ENCODE measurements around the gene LIAS.
"Not testable (repeated sequence)": the region's sequence is repeated elsewhere in the genome, so short reads cannot be mapped to it uniquely, and the experiment has no call there.

The LIAS gene

DNA sequence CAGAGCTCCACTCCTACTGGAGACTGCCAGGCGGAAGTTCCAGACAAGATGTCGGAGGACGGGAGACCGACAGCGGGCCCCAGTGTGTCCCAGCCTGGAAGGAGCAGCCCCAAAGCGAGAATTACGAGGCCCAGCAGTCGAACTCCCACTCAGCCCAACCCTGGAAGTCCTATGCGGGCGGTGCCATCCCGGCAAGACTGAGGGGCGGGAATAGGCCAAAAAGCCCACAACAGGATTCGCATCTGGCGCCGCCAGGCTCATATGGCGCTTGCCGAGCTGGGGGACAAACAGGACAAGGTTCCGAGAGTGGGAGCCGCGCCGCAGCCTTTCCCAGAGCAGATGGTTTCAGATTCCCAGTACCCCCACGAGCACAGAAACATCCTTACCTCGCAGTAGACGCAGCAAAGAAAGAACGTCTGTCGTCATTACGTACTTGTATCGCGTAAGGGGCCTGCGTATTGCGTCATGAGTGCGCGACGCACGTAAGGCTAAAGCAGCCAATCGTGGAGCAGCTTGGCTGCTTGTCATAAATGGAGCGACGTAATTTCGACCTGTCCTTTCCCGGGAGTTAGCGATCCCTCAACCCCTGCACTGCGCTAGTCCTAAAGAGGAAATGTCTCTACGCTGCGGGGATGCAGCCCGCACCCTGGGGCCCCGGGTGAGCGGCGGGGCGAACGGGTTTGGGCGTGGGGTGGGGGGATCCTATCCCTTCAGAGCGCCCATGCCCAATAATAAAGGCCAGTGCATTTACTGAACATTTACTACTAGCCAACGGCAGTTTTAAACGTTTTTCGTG, at the start of gene LIAS, which contains the start of gene RPL9:
TSS of gene LIAS (plus strand) at position 552 of the 796 bp plus-strand sequence. CDS start at position 614, 62 bp downstream.
TSS of gene RPL9 (minus strand) at position 418 of the 796 bp plus-strand sequence. CDS start 483 bp downstream, outside the sequence.
- DNase-seq: peak; percentile 89

DNA sequence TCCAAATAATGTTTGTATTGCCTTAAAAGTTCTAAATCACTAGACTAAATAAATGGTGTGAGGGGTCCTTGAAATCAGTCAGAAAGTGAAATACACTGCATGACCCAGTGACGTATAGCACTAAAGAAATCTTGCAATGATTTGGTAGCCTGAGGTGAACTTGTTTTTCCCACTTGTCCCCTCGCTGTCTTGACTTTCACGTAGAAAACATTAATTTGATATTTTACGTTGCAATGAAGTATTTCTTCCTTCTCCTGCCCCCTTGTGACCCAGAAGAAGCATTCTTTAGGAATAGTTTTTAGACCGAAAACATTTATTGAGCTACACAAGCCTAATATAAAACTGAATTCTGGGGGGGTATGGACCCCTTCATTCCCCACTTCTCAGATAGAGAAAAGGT, 48.4 kb upstream of the LIAS start:
- no peak for DNase-seq

DNA sequence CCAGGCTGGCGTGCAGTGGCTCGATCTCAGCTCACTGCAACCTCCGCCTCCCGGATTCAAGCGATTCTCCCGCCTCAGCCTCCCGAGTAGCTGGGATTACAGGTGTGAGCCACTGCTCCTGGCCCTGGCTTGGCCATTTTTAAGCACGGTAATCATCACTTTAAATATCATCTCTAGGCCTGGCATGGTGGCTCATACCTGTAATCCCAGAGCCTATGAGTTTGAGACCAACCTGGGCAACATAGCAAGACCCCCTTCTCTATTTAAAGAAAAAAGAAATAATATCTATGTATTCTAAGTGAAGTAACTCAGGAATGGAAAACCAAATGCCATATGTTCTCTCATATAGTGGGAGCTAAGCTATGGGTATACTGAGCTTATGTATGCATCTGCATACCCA, 47.3 kb upstream of the LIAS start:
- DNase-seq: not testable (repeated sequence)

DNA sequence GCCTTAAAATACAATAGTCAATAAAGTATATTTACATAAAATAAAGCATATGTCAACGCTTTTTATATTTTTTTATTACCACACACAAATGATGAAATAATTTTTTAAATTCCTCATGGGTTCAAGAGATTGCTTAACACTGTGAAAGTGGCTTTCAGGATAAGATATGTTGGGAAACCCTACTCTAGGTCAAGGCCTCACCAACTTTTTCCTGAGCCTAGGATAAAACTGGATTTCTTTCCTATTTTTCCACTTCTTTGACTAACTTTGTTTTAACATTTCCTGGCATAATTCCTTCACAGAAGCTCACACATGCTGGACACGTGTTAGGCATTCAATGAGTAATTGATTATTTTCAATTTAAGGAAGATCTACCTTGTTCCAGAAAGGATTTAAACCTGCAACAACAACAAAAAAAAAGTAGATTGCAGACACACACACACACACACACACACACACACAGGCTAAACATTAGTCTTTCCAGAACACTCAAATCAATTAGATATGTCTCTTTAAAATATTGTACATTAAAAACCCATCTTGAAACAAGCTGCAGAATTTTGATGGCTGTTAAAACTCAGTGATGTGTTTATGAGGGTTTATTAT, 43.1 kb upstream of the LIAS start:
- no peak for DNase-seq

DNA sequence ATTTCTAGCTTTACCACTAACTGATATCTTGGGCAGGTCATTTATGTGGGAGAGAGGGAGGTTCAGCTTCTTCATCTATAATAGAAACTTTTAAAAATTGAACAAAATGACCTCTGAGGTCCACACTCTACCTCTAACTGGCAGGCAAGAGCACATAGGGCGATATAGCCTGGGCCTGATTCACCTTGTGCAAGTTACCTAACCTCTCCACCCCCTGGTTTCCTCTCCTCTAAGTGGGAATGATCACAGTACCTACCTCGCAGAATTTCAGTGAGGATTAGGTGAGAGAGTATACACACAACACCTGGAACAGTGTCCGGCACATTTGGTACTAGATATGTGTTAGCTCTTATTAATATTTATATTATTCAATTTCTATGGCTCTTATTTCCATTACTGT, 36.6 kb upstream of the LIAS start:
- no peak for DNase-seq

DNA sequence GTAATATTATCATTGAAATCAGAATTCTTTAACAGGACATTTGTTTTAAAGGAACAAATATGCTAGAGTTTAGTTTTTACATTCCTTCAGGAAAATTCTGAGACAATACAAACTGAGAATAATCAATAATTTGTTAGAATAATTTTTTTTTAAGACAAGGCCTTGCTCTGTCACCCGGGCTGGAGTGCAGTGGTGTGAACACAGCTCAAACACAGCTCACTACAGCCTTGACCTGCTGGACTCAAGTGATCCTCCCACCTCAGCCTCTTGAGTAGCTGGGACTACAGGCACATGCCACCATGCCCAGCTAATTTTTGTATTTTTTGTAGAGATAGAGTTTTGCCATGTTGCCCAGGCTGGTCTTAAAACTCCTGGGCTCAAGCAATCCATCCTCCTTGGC, 33.6 kb upstream of the LIAS start:
- DNase-seq: not testable (repeated sequence)

DNA sequence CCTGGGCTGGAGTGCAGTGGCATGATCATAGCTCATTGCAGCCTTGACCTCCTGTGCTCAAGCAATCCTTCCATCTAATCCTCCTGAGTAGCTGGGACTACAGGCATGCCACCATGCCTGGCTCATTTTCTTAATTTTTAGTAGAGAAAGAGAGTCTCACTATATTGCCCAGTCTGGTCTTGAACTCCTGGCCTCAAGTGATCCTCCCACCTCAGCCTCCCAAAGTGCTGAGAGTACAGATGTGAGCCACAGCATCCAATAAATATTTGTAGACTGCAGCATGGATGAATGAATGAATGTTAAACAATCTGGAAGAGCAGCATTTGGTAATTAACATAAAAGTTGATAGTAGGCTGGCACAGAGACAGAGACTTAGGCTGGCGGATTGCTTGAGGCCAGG, 32.1 kb upstream of the LIAS start:
- no peak for DNase-seq

DNA sequence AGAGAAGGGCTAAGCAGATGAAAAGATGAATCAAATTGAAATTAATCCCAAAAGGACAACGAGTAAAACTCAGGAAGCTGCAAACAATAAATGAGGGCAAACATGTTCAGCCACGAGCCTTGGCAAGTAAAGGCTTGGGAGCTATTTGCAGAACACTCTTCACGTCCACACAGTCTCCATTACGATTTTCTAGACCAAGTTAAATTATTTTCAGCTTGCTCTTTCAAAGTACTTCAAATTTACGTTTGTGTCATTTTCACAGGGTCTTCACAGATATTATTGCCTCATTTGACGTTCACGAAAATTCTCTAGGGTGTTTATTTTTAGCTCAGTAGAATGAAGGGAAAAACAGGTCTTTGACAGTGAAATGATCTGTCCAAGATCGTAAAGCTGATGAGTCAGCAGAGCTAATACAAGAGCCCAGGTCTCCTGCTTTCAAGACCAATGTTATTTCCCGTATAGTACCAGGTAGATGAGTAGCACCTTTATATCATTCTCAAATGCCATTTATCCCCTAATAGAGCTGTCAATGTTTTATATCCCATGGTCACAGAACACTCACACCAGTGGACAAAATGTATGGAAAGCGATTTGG, 31.2 kb upstream of the LIAS start:
- no peak for DNase-seq

DNA sequence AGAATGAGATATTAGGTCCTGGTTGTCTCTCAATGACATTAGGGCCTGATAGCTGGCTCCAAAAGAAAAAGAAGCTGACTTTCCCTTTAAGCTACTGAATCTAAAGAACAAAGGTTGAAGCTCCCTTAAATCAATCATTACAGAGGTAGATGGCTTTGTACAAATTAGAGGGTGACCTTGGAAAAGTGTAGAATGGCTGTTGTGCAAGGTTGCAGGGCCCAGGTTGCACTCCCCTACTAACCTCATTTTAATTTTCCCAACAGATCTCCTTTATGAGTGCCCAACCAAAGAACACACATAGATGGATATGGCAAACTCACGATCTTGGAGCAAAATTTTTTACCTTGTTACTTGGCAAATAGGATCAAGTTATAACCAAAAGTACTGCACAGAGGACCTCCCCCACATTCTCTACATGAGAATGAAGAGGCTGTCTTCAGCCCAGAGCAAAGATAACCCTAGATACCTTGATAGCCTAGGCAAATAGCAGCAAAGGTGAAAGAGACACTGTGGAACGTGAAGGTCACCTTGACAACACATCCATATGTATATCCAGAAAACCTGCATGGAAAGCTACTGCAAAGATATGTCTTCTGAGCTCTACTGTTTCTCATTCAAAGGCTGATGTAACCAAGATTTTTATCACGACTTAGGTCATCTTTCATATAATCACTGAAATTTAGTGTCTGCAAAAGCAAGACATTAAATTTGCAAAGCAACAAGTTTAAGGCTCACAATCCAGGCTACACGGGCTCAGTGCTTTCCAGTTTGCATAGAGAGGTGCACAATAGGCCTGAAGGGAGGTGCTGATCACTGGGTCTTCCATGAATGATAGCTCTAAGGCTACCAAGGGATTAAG, 29.2 kb upstream of the LIAS start:
- no peak for DNase-seq

DNA sequence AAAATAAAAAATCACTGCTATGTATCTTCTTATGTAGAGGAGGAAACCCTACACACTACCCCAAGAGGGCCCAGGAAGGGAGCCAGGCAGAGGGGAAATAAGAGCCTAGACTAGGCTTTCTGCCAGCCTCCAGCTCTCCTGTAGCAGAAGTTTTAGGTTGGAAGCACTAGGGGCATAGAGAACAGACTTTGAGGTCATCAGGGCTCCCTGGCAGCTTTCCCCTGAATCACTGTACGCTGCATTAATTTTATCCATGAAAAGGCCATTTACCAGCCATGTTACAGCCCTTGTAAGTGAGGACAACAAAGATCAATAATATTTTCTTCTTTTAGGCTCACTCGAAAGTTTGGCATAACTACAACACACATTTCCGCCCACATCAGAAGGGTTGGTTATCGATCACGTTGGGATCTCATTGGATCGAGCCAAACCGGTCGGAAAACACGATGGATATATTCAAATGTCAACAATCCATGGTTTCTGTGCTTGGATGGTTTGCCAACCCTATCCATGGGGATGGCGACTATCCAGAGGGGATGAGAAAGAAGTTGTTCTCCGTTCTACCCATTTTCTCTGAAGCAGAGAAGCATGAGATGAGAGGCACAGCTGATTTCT, 24.9 kb upstream of the LIAS start:
- DNase-seq: no peak

DNA sequence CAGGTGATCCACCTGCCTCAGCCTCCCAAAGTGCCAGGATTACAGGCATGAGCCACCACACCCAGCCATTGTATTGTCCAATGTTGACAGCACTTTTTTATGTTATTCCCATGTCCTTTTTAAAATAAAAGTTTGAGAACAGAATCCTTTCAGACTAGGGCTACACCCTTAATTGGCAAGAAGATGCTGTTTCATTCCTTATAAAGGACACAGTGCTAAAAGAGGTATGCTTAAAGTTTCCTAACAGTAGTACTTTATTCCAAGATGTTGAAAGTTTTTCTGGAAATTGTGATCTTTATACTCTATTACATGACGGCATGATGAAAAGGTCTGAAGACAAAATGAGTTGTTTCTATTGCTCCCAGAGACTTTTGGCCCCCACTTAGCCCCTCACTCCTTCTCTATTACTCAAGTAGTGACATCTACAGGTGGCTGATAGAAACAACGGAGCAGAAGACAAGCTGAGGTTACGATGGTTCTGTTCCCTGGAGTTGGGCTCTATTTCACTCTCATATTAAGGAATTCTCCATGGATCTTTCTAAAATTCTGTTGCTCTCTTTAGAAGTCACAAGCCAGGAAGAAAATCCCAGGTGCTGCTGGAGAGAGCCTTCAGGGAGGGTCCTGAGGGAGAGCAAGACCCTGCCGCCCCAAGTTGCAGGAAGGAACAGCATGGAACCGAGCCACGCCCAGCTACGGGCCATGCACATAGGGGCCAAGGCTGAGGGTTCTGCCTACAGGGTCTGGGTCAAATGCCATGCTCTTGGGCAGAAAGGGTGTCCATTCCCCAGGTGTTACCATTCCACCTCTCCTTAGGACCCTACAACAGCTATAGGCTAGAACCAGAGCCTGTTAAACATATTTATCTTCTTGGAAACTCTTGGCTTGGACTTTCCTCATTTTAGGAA, 22.9 kb upstream of the LIAS start:
- DNase-seq: no peak

DNA sequence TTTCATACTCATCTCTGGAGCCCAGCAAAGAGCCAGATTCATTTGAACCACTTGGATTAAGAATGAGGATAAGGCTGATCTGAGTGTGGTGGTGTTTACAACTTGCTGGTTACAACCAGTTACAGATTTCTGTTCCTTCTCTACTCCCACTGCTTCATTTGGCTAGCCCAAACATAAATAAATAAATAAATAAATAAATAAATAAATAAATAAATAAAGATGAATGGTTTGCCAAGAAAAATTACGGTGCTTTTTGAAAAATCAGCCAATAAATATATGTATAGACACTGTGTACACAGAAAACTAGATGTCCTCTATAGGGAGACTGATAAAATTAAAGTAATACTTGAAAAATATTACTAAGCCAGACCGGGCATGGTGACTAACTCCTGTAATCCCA, 17.3 kb upstream of the LIAS start:
- DNase-seq: no peak

DNA sequence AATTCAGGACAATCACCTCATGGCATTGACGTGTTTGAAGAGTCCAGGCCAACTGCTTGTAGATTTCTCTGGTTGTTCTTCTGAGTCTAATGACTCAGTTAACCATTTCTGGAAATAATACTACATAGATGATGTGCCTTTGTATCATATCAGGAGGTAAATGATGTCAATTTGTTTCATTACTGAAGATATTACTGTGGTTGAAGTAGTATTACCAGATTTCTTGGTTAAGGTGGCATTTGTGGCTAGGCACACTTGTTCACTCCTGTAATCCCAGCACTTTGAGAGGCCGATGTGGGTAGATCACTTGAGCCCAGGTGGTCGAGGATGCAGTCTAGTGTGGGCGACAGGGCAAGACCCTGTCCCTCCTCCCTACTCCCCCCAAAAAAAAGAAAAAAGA, 15.9 kb upstream of the LIAS start:
- no peak for DNase-seq

DNA sequence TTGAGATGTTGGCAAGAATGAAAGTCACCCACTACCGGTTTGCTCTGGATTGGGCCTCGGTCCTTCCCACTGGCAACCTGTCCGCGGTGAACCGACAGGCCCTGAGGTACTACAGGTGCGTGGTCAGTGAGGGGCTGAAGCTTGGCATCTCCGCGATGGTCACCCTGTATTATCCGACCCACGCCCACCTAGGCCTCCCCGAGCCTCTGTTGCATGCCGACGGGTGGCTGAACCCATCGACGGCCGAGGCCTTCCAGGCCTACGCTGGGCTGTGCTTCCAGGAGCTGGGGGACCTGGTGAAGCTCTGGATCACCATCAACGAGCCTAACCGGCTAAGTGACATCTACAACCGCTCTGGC, 12.4 kb upstream of the LIAS start:
- no peak for DNase-seq

DNA sequence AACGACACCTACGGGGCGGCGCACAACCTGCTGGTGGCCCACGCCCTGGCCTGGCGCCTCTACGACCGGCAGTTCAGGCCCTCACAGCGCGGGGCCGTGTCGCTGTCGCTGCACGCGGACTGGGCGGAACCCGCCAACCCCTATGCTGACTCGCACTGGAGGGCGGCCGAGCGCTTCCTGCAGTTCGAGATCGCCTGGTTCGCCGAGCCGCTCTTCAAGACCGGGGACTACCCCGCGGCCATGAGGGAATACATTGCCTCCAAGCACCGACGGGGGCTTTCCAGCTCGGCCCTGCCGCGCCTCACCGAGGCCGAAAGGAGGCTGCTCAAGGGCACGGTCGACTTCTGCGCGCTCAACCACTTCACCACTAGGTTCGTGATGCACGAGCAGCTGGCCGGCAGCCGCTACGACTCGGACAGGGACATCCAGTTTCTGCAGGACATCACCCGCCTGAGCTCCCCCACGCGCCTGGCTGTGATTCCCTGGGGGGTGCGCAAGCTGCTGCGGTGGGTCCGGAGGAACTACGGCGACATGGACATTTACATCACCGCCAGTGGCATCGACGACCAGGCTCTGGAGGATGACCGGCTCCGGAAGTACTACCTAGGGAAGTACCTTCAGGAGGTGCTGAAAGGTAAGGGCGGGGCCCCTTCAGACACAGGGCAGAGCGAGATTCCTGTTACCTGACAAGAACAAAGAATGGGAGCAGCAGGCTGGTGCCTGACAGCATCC, 11.8 kb upstream of the LIAS start:
- peak; percentile 50 for DNase-seq

DNA sequence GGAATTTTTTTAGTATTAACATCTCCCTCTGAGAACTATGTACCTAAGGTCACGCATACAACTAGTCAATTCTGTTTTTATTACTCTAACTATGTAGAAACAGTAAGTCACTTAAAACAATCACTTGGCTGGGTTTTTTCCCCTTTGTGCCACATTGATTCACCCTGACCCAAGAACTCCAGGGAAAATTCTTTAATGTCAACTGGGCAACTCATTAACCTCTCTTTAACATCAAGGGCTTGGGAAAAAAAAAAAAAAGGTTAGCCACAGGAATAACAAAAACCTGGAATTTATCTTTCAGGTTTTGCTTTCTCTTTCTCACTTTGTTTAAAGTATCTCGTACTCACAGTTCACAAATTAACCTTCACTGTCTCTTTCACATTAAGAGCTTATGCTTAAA, 8.2 kb upstream of the LIAS start:
- DNase-seq: no peak

DNA sequence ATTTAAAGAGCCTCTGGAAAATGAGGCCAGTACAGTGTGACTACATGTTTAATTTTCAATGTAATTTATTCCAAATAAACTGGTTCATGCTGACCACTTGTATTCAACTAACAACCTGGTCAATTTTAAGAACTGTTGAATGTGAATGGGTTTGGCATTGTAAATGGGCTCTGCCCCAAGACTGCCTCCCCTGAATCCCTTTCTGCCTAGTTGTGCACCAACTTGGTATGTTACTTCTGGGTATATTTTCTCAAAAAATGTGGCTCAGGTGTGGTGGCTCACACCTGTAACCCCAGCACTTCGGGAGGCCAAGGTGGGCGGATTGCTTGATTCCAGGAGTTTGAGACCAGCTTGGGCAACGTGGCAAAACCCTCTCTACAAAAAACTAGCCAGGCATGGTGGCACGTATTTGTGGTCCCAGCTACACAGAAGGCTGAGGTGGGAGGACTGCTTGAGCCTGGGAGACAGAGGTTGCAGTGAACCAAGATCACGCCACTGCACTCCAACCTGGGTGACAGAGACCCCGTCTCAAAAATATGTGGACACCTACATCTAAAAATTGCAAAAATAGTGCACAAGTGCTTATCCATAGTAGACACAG, 7.3 kb upstream of the LIAS start:
- no peak for DNase-seq

DNA sequence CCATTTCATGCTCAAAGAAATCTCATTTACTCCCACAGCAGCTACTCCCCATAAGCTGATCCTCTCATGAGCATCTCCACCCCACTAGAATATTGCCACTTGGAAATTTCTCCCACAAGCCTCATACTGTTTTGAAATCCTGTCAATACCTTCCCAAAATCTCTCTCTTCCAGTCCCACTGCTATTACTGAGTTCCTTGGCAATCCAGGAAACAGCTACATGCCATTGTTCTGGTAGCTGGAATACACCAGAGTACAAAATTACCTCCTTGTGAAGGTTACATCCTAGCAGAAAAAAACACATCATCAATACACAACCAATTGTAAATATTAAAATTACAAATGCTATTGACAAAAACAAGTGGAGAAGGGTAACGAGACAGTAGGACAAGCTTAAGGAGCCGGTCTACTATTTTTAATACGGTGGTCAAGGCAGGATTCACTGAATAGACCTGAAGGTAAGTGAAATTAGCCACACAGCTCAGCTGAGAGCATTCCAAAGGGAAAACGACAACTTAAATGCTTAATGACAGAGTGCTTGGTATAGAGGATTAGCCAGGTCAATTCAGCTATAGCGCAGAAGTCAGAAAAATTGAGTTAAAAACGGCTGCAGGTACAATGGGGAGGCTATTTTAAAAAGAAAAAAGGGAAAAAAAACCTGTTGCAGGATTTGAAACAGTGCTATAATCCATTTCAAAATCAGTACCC, 6.5 kb upstream of the LIAS start:
- DNase-seq: no peak

DNA sequence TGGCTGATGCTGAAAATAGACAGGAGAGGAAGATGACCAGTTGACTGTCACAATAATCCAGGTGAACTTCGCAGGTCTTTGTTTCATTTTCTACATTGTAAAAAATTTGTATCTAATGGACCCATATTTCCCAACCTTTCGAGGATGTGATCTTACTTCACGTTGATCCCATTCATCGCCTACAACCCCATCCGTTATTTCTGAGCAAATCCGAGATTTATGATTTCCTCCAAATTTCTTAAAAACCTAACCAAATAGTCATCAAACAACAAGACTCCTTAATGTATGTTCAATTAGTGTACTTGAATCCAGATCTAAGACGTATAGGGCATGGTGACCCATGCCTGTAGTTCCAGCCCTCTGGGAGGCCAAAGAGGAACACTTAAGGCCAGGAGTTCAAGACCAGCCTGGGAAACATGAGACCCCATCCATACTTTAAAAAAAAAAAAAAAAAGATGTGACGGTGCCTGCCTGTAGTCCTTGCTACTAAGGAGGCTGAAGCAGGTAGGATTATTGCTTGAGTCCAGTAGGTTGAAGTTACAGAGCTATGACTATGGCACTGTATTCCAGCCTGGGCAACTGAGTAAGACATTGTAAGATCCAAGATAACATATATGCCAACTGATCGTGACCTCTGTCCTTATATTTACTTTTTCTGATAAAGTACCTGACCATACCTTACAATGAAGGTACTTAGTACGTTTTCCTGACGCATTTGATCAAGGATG, 5.8 kb upstream of the LIAS start:
- DNase-seq: no peak
